CD4-positive, alpha-beta T cell treated with Interleukin-6 at 100 ng/mL for 8 hours (primary cell): ENCODE data around the gene TNFRSF11A.

Source experiments
- DNase-seq: peaks from one replicate; pipeline ENCODE4 v3.0.0-alpha.2; 2020; ENCODE audit warnings: mixed read lengths, low spot score

Gene TNFRSF11A

GRCh38 chr18:62420151-62420512 lies 95.0 kb downstream of the TNFRSF11A start:
- DNase-seq = no peak

DNA sequence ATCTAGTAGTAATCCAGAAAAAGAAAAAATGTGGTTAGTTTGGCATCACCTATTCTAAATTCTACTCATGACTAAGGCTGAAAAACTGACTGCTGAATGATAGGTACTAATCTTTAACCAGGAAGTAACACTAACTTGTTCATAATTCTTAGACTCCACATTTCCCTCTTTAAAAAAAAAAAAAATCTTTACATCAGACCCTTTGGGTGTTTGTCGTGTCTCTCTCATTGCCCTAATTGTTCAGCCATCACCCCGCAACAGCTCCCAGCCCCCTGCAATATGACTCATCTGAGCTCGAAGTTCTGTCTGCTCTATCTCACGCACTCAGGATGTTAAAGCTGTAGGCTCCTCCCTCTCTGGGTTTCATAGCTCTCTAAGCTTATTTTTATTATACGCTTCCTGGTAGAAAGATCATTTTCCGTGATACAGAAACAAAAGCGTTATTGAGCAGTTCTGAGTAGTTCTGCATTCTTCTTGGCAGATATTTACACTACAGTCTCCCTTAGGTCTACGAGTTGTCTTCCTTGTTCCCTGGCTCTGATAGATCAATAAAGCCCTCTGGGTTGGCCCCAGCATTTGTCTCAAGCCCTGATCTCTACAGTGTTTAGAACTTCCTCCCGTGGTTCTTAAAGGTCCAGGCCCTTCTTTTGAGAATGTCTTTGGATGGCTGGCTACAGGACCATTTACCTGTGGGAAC lies 95.6 kb downstream of the TNFRSF11A start:
- DNase-seq = peak; percentile 81

DNA sequence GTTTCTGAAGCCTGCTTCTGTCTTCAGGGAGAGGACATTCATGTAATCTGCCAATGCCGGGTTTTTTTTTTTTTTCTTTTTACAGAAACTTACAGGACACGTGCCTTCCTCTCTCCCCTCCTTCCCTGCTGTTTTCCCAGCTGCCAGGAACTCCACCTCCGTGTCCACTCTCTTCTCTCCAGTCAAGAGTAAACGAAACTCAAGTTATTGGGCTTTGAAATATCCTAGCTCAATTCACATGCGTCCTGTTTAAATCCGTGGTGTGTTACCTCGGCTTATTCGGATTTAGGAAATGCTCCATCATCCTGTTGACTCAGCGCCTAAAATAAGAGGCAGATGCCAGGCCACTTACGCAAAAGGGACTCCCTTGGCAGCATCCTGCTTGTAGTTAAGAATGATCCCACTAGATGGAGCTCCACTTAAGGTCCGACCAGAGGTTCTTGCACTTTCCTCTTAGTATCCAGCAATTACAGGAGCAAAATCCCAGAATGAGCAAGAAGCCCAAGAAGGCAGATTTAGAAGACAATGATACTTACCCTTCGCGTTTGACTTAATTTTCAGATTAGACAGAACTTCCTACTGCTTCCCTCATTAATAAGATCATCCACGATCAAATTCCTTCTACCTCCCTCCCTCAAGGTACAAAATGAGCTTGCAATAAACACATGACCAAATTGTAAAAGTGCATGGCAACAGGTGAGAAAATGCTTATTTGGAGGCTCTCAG lies 100.5 kb downstream of the TNFRSF11A start:
- peak; percentile 67 for DNase-seq

DNA sequence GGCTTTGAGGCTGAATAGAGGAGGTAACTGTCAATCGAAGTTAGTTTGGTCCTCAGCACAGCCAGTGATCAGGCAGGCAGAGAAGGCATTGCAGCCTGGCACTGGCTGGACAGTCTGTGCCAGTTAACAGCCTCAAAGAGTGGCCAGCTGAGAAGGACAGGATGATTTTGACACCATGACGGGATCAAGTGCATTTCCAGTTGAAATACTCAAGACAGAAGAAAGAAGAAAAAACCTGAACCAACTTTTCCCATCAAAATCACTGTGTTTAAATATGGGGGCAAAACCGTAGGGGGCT lies 101.0 kb downstream of the TNFRSF11A start:
- DNase-seq = no peak

DNA sequence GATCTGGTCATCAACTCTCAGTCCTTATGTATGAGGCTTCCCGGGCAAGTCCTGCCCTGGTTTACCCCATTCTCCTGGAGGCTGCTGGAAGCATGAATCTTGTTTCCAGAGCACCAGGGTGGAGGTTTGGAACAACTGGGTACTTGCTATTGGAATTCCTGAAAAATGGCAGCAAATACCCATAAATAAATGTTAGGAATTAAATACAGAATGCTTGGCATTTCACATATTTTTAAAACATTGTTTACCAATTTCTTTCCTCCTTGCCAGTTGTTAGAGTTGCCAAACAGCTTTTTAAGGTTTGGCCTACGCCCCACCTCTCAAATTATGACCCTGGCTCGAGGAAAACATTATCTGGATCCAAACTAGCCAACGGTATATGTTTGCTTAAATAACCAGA lies 107.1 kb downstream of the TNFRSF11A start:
- DNase-seq = no peak

GRCh38 chr18:62434798-62435197 lies 109.7 kb downstream of the TNFRSF11A start:
- DNase-seq = no peak

GRCh38 chr18:62435435-62436031 lies 110.4 kb downstream of the TNFRSF11A start:
- DNase-seq = no peak

GRCh38 chr18:62436636-62437234 lies 111.6 kb downstream of the TNFRSF11A start:
- no peak for DNase-seq

- no peak for DNase-seq
These were observed 112.3 kb downstream of the TNFRSF11A start for GRCh38 chr18:62437235-62438017.

DNA sequence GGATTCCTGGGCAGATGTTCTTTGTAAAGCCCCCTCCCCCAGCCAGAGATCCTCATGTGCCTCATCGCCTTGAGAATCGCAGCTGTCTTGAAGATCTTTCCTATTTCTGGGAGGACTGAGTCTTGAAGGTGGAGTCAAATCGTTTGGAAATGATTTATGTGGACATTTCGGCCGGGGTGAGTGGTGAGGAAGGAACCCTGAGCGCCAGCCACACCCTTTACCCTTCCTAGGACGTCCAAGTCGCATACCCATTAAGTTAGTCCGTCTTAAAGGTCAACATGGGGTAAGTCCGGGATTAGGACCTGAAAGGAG lies 112.9 kb downstream of the TNFRSF11A start:
- DNase-seq = no peak

DNA sequence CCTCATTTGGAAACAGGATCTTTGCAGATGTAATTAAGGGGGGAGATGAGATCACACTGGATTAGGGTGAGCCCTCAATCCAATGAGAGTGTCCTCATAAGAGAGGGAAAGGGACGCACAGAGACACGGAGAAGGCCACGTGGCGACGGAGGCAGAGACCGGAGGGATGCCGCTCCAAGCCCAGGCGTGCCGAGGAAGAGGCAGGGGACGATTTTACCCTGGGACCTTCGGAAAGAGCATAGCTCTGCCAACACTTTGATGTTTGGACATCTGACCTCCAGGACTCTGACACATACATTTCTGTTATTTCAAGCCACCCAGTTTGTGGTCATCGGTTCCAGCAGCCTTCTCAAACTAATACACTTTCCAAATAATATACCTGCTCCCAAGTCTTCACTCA lies 113.3 kb downstream of the TNFRSF11A start:
- DNase-seq = no peak

GRCh38 chr18:62438866-62439265 lies 113.8 kb downstream of the TNFRSF11A start:
- no peak for DNase-seq
